MM.1S (cell line): ENCODE data around the gene ANKS1B.

Experiments
- DNase-seq: peaks from one replicate; pipeline ENCODE4 v3.0.0-alpha.2; 2015
- H2AFZ ChIP-seq: fragments of 300-600 bp; sonication (generic); 2 replicates; pipeline ENCODE4 v1.6.0; 2016; ENCODE audit warnings: antibody characterized with exemption, low read length
- H3F3A ChIP-seq: fragments of 300-600 bp; sonication (generic); 2 replicates; pipeline ENCODE4 v1.6.1; 2016; ENCODE audit warnings: mild to moderate bottlenecking, antibody characterized with exemption, low read length, moderate library complexity, mixed read lengths; ENCODE audit not compliant: insufficient read depth
- H3K27ac ChIP-seq: fragments of 300-600 bp; sonication (generic); 2 replicates; pipeline ENCODE4 v1.5.1; 2016; ENCODE audit warnings: mild to moderate bottlenecking, low read length
- H3K27me3 ChIP-seq: fragments of 300-600 bp; sonication (generic); replicated peaks from 2 replicates; pipeline ENCODE4 v1.6.0; 2016; ENCODE audit warnings: low read length; ENCODE audit not compliant: insufficient read depth
- H3K36me3 ChIP-seq: fragments of 300-600 bp; sonication (generic); replicated peaks from 2 replicates; pipeline ENCODE4 v1.6.1; 2016; ENCODE audit warnings: mild to moderate bottlenecking, low read length, mixed read lengths; ENCODE audit not compliant: insufficient read depth
- H3K4me1 ChIP-seq: fragments of 300-600 bp; sonication (generic); 2 replicates; pipeline ENCODE4 v1.6.1; 2016; ENCODE audit warnings: low read length, mixed read lengths
- H3K4me2 ChIP-seq: fragments of 300-600 bp; sonication (generic); 2 replicates; pipeline ENCODE4 v1.6.0; 2016; ENCODE audit warnings: low read depth, low read length
- H3K4me3 ChIP-seq: fragments of 300-600 bp; sonication (generic); 2 replicates; pipeline ENCODE4 v1.5.1; 2016; ENCODE audit warnings: low read length, mixed read lengths
- H3K79me2 ChIP-seq: fragments of 300-600 bp; sonication (generic); 2 replicates; pipeline ENCODE4 v1.6.1; 2016; ENCODE audit warnings: mixed run types, low read length, mixed read lengths
- H3K9ac ChIP-seq: fragments of 300-600 bp; sonication (generic); 2 replicates; pipeline ENCODE4 v1.6.1; 2016; ENCODE audit warnings: low read length, mixed read lengths
- H3K9me2 ChIP-seq: fragments of 300-600 bp; sonication (generic); replicated peaks from 2 replicates; pipeline ENCODE4 v1.6.1; 2016; ENCODE audit warnings: mild to moderate bottlenecking, low read length, mixed read lengths; ENCODE audit not compliant: insufficient read depth
- H3K9me3 ChIP-seq: fragments of 300-600 bp; sonication (generic); replicated peaks from 2 replicates; pipeline ENCODE4 v1.6.1; 2016; ENCODE audit warnings: mild to moderate bottlenecking, low read length, mixed read lengths; ENCODE audit not compliant: insufficient read depth
- H4K20me1 ChIP-seq: fragments of 300-600 bp; sonication (generic); 2 replicates; pipeline ENCODE4 v1.6.1; 2016; ENCODE audit warnings: mild to moderate bottlenecking, low read length, moderate library complexity, mixed read lengths; ENCODE audit not compliant: insufficient read depth
- EZH2 ChIP-seq: fragments of 300-600 bp; sonication (generic); optimal IDR thresholded peaks from 2 replicates; pipeline ENCODE3; 2017; ENCODE audit warnings: low read depth, mild to moderate bottlenecking, antibody characterized with exemption, low read length, mixed read lengths
- EZH2phosphoT487 ChIP-seq: fragments of 300-600 bp; sonication (generic); IDR thresholded peaks from 2 replicates; pipeline ENCODE4 v1.6.1; 2018; ENCODE audit warnings: antibody characterized with exemption, low read length
- TF ChIP-seq, protein P1 (sequence below): fragments of 300-600 bp; sonication (generic); IDR thresholded peaks from 2 replicates; pipeline ENCODE4 v1.5.1; 2016; ENCODE audit warnings: antibody characterized with exemption, low read length, mixed read lengths

The ANKS1B gene

DNA sequence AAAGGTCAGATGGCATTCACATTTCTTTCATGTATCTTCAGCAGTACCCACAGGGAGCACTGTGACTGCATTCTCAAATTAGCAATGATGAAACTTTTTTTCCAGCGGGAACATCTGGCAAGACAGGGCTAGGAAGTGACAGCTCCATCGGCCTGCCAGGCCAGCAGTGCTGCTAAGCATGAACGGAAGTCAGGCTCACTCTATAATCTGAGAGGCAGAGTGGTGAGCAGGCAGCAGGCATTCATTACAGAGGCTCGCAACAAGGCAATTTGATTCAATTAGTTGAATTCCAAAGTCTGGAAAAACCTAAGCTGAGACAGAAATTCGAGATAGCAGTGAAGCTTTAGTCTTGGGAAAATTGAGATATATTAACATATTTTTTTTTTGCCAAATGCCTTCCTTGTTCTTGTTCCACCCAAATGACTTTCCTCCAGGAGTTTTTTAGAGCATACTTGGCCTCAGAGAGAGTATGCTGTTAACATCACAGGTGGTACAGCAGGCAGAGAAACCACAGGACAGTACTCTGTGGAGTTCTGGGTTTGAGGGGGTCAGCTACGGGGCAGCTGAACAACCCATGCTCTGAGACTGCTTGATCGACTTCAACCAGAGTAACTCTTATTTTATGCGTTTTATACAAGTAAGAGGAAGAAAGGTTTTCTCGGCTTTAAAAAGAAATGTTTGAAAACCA, 924.8 kb downstream of the ANKS1B start:
- TF ChIP-seq, protein P1, sequence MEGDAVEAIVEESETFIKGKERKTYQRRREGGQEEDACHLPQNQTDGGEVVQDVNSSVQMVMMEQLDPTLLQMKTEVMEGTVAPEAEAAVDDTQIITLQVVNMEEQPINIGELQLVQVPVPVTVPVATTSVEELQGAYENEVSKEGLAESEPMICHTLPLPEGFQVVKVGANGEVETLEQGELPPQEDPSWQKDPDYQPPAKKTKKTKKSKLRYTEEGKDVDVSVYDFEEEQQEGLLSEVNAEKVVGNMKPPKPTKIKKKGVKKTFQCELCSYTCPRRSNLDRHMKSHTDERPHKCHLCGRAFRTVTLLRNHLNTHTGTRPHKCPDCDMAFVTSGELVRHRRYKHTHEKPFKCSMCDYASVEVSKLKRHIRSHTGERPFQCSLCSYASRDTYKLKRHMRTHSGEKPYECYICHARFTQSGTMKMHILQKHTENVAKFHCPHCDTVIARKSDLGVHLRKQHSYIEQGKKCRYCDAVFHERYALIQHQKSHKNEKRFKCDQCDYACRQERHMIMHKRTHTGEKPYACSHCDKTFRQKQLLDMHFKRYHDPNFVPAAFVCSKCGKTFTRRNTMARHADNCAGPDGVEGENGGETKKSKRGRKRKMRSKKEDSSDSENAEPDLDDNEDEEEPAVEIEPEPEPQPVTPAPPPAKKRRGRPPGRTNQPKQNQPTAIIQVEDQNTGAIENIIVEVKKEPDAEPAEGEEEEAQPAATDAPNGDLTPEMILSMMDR, result no peak
- TF ChIP-seq EZH2phosphoT487 (no peak), EZH2 (no peak)
- Histone ChIP-seq H3K27me3 (no peaks in the 10 kb centered on the region), H3K27ac (no peak overlapping the region), H2AFZ (no peak overlapping the region), H3K9me2 (no peaks in the 10 kb centered on the region), H3K4me2 (no peak overlapping the region), H3K9ac (no peak overlapping the region), H4K20me1 (no peaks in the 10 kb centered on the region), H3K4me1 (no peaks in the 10 kb centered on the region), H3K79me2 (no peaks in the 10 kb centered on the region), H3K36me3 (no peaks in the 10 kb centered on the region), H3F3A (no peaks in the 10 kb centered on the region), H3K9me3 (no peaks in the 10 kb centered on the region), H3K4me3 (no peak overlapping the region)
- DNase-seq, result no peak

DNA sequence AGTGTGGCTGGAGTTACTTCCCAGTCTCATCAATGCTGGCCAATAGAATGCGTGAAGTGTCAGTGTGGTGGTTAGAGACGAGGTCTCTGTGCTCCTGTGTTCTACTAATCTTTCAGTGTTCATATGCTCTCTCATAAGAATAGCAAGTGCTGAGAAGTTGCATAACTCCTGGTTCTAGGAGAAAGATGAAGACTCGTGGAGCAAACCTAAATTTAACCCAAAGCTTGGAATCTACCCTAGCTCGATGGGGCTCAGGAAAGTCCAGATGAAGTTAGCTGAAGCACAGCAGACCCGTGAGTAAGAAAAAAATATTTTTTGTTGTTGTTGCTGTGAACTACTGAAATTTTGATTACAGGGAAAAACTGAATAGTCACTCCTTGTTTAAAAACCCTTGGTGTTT, 927.1 kb downstream of the ANKS1B start:
- no peaks in the 10 kb centered on the region for H3K4me1 ChIP-seq
- no peak overlapping the region for H3K9ac ChIP-seq
- no peaks in the 10 kb centered on the region for H3K79me2 ChIP-seq
- TF ChIP-seq, protein P1, result no peak
- TF ChIP-seq EZH2, result no peak
- no peak for TF ChIP-seq EZH2phosphoT487
- H3K36me3 ChIP-seq, result no peaks in the 10 kb centered on the region
- no peak overlapping the region for H2AFZ ChIP-seq
- no peak overlapping the region for H3K4me3 ChIP-seq
- no peaks in the 10 kb centered on the region for H4K20me1 ChIP-seq
- no peaks in the 10 kb centered on the region for H3K27me3 ChIP-seq
- no peak for DNase-seq
- H3K9me2 ChIP-seq, result no peaks in the 10 kb centered on the region
- no peak overlapping the region for H3K27ac ChIP-seq
- no peaks in the 10 kb centered on the region for H3K9me3 ChIP-seq
- H3F3A ChIP-seq, result no peaks in the 10 kb centered on the region
- no peak overlapping the region for H3K4me2 ChIP-seq

DNA sequence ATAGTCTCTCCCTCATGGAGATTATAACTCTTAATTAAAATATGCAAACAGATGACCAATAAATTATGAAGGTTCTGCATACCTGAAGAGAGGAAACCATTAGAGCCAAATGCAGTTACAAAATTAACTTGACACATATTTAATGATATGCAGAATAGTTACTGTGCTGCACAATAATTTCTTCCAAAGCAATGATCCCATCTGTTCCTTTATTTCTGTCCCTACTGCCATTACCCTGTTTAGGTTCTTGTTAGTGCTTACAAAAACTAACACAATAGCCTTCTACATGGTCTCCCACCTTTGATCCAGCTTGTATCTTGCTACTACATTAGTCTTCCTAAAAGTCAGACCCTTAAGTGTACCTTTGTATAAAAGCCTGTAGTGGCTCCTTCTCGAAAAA, 928.5 kb downstream of the ANKS1B start:
- no peaks in the 10 kb centered on the region for H3F3A ChIP-seq
- H3K36me3 ChIP-seq, result no peaks in the 10 kb centered on the region
- no peaks in the 10 kb centered on the region for H3K9me2 ChIP-seq
- H3K9me3 ChIP-seq, result no peaks in the 10 kb centered on the region
- no peaks in the 10 kb centered on the region for H4K20me1 ChIP-seq
- no peaks in the 10 kb centered on the region for H3K79me2 ChIP-seq
- no peak overlapping the region for H3K4me3 ChIP-seq
- no peak overlapping the region for H2AFZ ChIP-seq
- no peaks in the 10 kb centered on the region for H3K27me3 ChIP-seq
- TF ChIP-seq, protein P1, result no peak
- no peak overlapping the region for H3K9ac ChIP-seq
- no peaks in the 10 kb centered on the region for H3K4me1 ChIP-seq
- no peak for DNase-seq
- no peak overlapping the region for H3K27ac ChIP-seq
- no peak overlapping the region for H3K4me2 ChIP-seq
